CD4-positive, alpha-beta T cell (primary cell): ENCODE results near the gene APOO. TPM values are rescaled to one million over a fixed set of nuclear protein-coding genes. Genes with fewer than 3 reads are reported as not detected.

ENCODE experiments used
- ATAC-seq: fragments of 200-7000 bp; cut with Tn5 transposase; one replicate; pipeline ENCODE4 v1.10.0; 2022; ENCODE audit warnings: mild to moderate bottlenecking; ENCODE audit not compliant: poor library complexity
- CTCF ChIA-PET: fragments of 350-600 bp; sonication (Branson Sonifier 250); formaldehyde crosslinking; loops from one replicate; lab custom pipeline; 2021; ENCODE audit warnings: antibody characterized with exemption, inconsistent platforms; lab: Charles Lee
- POLR2A ChIA-PET: fragments of 350-600 bp; sonication (Branson Sonifier 250); formaldehyde crosslinking; loops from one replicate; lab custom pipeline; 2021; ENCODE audit warnings: antibody characterized with exemption, inconsistent platforms; lab: Charles Lee
- DNase-seq, 14 experiments: peaks; one replicate each; pipeline ENCODE4 v3.0.0-alpha.2; 2013 to 2020; ENCODE audit warnings: mixed read lengths in 2 of 14
- H3K27ac ChIP-seq, 2 donors: one replicate each; pipeline versions ENCODE4 v1.5.1 to v1.7.0; 2013; ENCODE audit warnings: low read length in 2 of 2, low read depth in 1 of 2, mild to moderate bottlenecking in 1 of 2
- H3K27me3 ChIP-seq, 2 experiments: 1 replicate in 1 of 2; 2 replicates in 1 of 2; pipeline versions ENCODE4 v1.6.1 to v1.7.0; 2013; ENCODE audit warnings: low read length in 2 of 2, control low read depth in 1 of 2, mild to moderate bottlenecking in 1 of 2, moderate library complexity in 1 of 2; ENCODE audit not compliant: insufficient read depth in 2 of 2, control insufficient read depth in 1 of 2
- H3K36me3 ChIP-seq: one replicate; pipeline ENCODE4 v1.6.1; 2013; ENCODE audit warnings: low read length, control low read depth; ENCODE audit not compliant: insufficient read depth
- H3K4me1 ChIP-seq: one replicate; pipeline ENCODE4 v1.6.1; 2013; ENCODE audit warnings: low read length, control low read depth; ENCODE audit not compliant: insufficient read depth
- H3K4me3 ChIP-seq: one replicate; pipeline ENCODE4 v1.5.1; 2013; ENCODE audit warnings: mild to moderate bottlenecking, low read length, moderate library complexity
- H3K9me3 ChIP-seq, 2 experiments: 1 replicate in 1 of 2; 2 replicates in 1 of 2; pipeline versions ENCODE4 v1.6.1 to v1.7.0; 2013; ENCODE audit warnings: low read length in 2 of 2, mild to moderate bottlenecking in 2 of 2, control low read depth in 1 of 2, moderate library complexity in 1 of 2; ENCODE audit not compliant: control insufficient read depth in 1 of 2, insufficient read depth in 1 of 2
- H3K27ac Mint-ChIP-seq: one replicate; pipeline ENCODE4 v1.8.0; 2020; ENCODE audit warnings: mixed read lengths
- H3K27me3 Mint-ChIP-seq: one replicate; pipeline ENCODE4 v1.8.0; 2021; ENCODE audit warnings: mixed read lengths
- H3K36me3 Mint-ChIP-seq: one replicate; pipeline ENCODE4 v1.8.0; 2021; ENCODE audit warnings: low read depth, mixed read lengths
- H3K4me1 Mint-ChIP-seq: one replicate; pipeline ENCODE4 v1.8.0; 2021; ENCODE audit warnings: low read depth, mixed read lengths
- H3K4me3 Mint-ChIP-seq: one replicate; pipeline ENCODE4 v1.8.0; 2020; ENCODE audit warnings: mild to moderate bottlenecking, mixed read lengths
- H3K9me3 Mint-ChIP-seq: one replicate; pipeline ENCODE4 v1.8.0; 2020; ENCODE audit warnings: mixed read lengths
- CTCF ChIP-seq: fragments of 200-600 bp; IDR thresholded peaks from one replicate; pipeline ENCODE4 v1.8.0; 2022; ENCODE audit warnings: antibody characterized with exemption, mild to moderate bottlenecking
- intact Hi-C, 2 experiments: fragments of 100-400 bp; cut with DNase I in 1 of 2; cut with micrococcal nuclease in 1 of 2; formaldehyde crosslinking; loops; one replicate each; pipeline versions ENCODE4 v1.15.1 to v1.9.0; 2023 to 2025; cut with DNase I, micrococcal nuclease
- total RNA-seq, 174 experiments: library from RNA in 2 of 174; stranded (reverse) in 2 of 174; gene quantifications; one replicate each; pipeline ENCODE4 v1.2.3 and lab custom pipeline; 2021 to 2026

Gene APOO
- total RNA-seq, 2 experiments from 2014 or later, result 3.3 to 4.9 TPM

GRCh38 chrX:23789386-23790154 lies 118.2 kb downstream of the APOO start:
- Histone ChIP-seq H3K4me1 (peaks cover 6% of the 10 kb centered on the region), H3K4me3 (no peak overlapping the region), H3K9me3 (no peaks in the 10 kb centered on the region), H3K36me3 (peaks cover 17% of the 10 kb centered on the region), H3K27me3 (no peaks in the 10 kb centered on the region), H3K27ac (no peak overlapping the region)
- ATAC-seq, result no peak
- Mint-ChIP-seq H3K27me3 (no peaks in the 10 kb centered on the region), H3K4me1 (peaks cover 18% of the 10 kb centered on the region), H3K27ac (no peak overlapping the region), H3K9me3 (no peaks in the 10 kb centered on the region), H3K36me3 (peaks cover 20% of the 10 kb centered on the region), H3K4me3 (no peak overlapping the region)
- intact Hi-C loops, result loop anchor here (10.0 kb wide), 3 partner anchors 235 to 685 kb away; partner anchors contain the start of genes KLHL15 (in 1 of the 2) and ZFX (in 1 of the 2)
- POLR2A ChIA-PET, result interaction anchor here (0.7 to 0.8 kb wide), 2 partner anchors 106 to 155 kb away, joined by 3 to 4 read pairs; no protein-coding TSS in a partner anchor
- TF ChIP-seq CTCF, result no peak
- CTCF ChIA-PET, result interaction anchor here (0.7 kb wide), 1 partner anchor 599 kb away, joined by 3 read pairs; no protein-coding TSS in a partner anchor
- no peak for DNase-seq

GRCh38 chrX:23788946-23789345 lies 118.8 kb downstream of the APOO start:
- H3K27ac Mint-ChIP-seq, result no peak overlapping the region
- Histone ChIP-seq H3K9me3 (no peaks in the 10 kb centered on the region), H3K4me3 (no peak overlapping the region), H3K36me3 (peaks cover 18% of the 10 kb centered on the region), H3K27me3 (no peaks in the 10 kb centered on the region), H3K4me1 (peaks cover 8% of the 10 kb centered on the region), H3K27ac (no peak overlapping the region)
- H3K4me1 Mint-ChIP-seq, result peaks cover 24% of the 10 kb centered on the region
- no peaks in the 10 kb centered on the region for H3K27me3 Mint-ChIP-seq
- H3K9me3 Mint-ChIP-seq, result no peaks in the 10 kb centered on the region
- peaks cover 26% of the 10 kb centered on the region for H3K36me3 Mint-ChIP-seq
- no peak for DNase-seq
- no peak overlapping the region for H3K4me3 Mint-ChIP-seq
- TF ChIP-seq CTCF, result no peak
- CTCF ChIA-PET, result interaction anchor here (0.7 kb wide), 1 partner anchor 599 kb away, joined by 3 read pairs; no protein-coding TSS in a partner anchor
- intact Hi-C loops, result loop anchor here (10.0 kb wide), 3 partner anchors 236 to 686 kb away; partner anchors contain the start of genes KLHL15 (in 1 of the 2) and ZFX (in 1 of the 2)
- no peak for ATAC-seq
- POLR2A ChIA-PET, result interaction anchor here (0.8 kb wide), 1 partner anchor 156 kb away, joined by 4 read pairs; no protein-coding TSS in a partner anchor

- POLR2A ChIA-PET, result no interaction called here
- H3K36me3 Mint-ChIP-seq, result peaks cover 31% of the 10 kb centered on the region
Measured at GRCh38 chrX:23788521-23788920, 119.2 kb downstream of the APOO start.

More at GRCh38 chrX:23788521-23788920, 119.2 kb downstream of the APOO start:
- TF ChIP-seq CTCF, result no peak
- peaks cover 8% of the 10 kb centered on the region for H3K4me1 ChIP-seq
- H3K9me3 ChIP-seq, result no peaks in the 10 kb centered on the region
- H3K36me3 ChIP-seq, result peaks cover 18% of the 10 kb centered on the region
- peaks cover 27% of the 10 kb centered on the region for H3K4me1 Mint-ChIP-seq
- no peak overlapping the region for H3K4me3 ChIP-seq
- no peaks in the 10 kb centered on the region for H3K27me3 Mint-ChIP-seq
- intact Hi-C loops, result loop anchor here (10.0 kb wide), 3 partner anchors 236 to 686 kb away; partner anchors contain the start of genes KLHL15 (in 1 of the 2) and ZFX (in 1 of the 2)
- no peak overlapping the region for H3K27ac ChIP-seq
- ATAC-seq, result no peak
- no peak overlapping the region for H3K4me3 Mint-ChIP-seq
- DNase-seq, result no peak
- CTCF ChIA-PET, result no interaction called here
- no peaks in the 10 kb centered on the region for H3K9me3 Mint-ChIP-seq
- no peaks in the 10 kb centered on the region for H3K27me3 ChIP-seq
- no peak overlapping the region for H3K27ac Mint-ChIP-seq
